Activated B cell treated with CpG ODN at 0.5 μM for 24 hours (primary cell): ENCODE data around the gene DNAH11. TPM values are rescaled to one million over a fixed set of nuclear protein-coding genes. Genes with fewer than 3 reads are reported as not detected.

Experiments
- ATAC-seq: fragments of 200-7000 bp; cut with Tn5 transposase; one replicate; pipeline ENCODE4 v1.10.0; 2021; ENCODE audit warnings: low read depth, mild to moderate bottlenecking, moderate library complexity
- CTCF ChIA-PET: fragments of 350-600 bp; sonication (Branson Sonifier 250); formaldehyde crosslinking; loops from one replicate; lab custom pipeline; 2021; ENCODE audit warnings: antibody characterized with exemption; lab: Charles Lee
- POLR2A ChIA-PET: fragments of 350-600 bp; sonication (Branson Sonifier 250); formaldehyde crosslinking; loops from one replicate; lab custom pipeline; 2021; ENCODE audit warnings: antibody characterized with exemption; lab: Charles Lee
- DNase-seq: peaks from one replicate; pipeline ENCODE4 v3.0.0; 2022
- H3K27ac Mint-ChIP-seq: one replicate; pipeline ENCODE4 v1.8.0; 2020; ENCODE audit warnings: mixed read lengths
- H3K27me3 Mint-ChIP-seq: one replicate; pipeline ENCODE4 v1.8.0; 2021; ENCODE audit warnings: mixed read lengths
- H3K36me3 Mint-ChIP-seq: one replicate; pipeline ENCODE4 v1.8.0; 2021; ENCODE audit warnings: low read depth, mixed read lengths
- H3K4me1 Mint-ChIP-seq: one replicate; pipeline ENCODE4 v1.8.0; 2021; ENCODE audit warnings: mixed read lengths
- H3K4me3 Mint-ChIP-seq: one replicate; pipeline ENCODE4 v1.8.0; 2020; ENCODE audit warnings: mild to moderate bottlenecking, mixed read lengths
- H3K9me3 Mint-ChIP-seq: one replicate; pipeline ENCODE4 v1.8.0; 2020; ENCODE audit warnings: mixed read lengths
- intact Hi-C: fragments of 100-400 bp; cut with micrococcal nuclease; formaldehyde crosslinking; loops from one replicate; pipeline ENCODE4 v1.15.1; 2024
- total RNA-seq: library from RNA; stranded (reverse); gene quantifications from 2 replicates; pipeline ENCODE4 v1.2.3, GENCODE V29; 2022
- TF ChIP-seq, protein P1 (sequence below): fragments of 200-600 bp; IDR thresholded peaks from one replicate; pipeline ENCODE4 v1.8.0; 2022; ENCODE audit warnings: antibody characterized with exemption, mild to moderate bottlenecking

DNAH11 gene
- total RNA-seq, 1 donor from 2014 or later: not detected

DNA sequence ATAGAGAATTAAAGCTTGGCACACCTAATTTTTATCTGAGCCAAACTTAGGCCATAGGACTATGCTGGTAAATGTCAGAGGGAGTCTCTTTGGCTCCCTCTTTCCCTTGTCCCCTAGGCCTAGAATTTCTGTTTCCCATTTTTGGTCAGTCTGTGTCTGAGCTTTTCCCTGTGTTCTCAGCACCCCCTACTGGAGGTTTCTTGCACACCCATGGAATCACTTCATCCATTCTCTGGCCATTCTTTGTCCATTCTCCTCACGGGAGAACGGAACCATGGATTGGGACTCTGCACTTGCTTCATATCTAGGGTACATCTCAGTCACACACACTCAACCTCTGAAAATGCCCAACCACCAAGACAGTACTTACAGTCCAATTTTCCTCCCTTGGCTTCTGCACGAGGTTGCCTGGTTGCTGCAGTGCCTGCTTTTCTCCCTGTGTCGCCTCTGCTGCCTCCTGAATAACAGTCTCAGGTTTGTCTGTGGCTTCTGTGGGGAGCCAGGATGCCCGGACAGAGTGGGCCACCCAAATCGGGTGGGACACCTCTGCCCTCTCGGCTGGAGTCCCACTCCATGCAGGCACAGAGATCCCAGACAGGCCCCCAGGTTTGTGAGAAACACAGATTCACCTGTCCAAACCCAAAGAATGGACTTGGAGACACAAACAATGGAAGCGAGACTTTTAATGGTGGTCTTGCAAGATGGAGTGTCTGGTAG lies 35.1 kb upstream of the DNAH11 start:
- TF ChIP-seq, protein P1, sequence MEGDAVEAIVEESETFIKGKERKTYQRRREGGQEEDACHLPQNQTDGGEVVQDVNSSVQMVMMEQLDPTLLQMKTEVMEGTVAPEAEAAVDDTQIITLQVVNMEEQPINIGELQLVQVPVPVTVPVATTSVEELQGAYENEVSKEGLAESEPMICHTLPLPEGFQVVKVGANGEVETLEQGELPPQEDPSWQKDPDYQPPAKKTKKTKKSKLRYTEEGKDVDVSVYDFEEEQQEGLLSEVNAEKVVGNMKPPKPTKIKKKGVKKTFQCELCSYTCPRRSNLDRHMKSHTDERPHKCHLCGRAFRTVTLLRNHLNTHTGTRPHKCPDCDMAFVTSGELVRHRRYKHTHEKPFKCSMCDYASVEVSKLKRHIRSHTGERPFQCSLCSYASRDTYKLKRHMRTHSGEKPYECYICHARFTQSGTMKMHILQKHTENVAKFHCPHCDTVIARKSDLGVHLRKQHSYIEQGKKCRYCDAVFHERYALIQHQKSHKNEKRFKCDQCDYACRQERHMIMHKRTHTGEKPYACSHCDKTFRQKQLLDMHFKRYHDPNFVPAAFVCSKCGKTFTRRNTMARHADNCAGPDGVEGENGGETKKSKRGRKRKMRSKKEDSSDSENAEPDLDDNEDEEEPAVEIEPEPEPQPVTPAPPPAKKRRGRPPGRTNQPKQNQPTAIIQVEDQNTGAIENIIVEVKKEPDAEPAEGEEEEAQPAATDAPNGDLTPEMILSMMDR: no peak
- Mint-ChIP-seq H3K4me3 (no peak overlapping the region), H3K4me1 (no peaks in the 10 kb centered on the region), H3K27me3 (no peaks in the 10 kb centered on the region), H3K36me3 (peaks cover 79% of the 10 kb centered on the region), H3K9me3 (no peaks in the 10 kb centered on the region), H3K27ac (no peak overlapping the region)
- DNase-seq: no peak
- ATAC-seq: no peak
- CTCF ChIA-PET: interaction anchor here (0.6 to 4.0 kb wide), 3 partner anchors 245 to 495 kb away, joined by 5 to 30 read pairs (median 27); no protein-coding TSS in a partner anchor
- POLR2A ChIA-PET: interaction anchor here (0.7 kb wide), 1 partner anchor 233 kb away, joined by 12 read pairs; no protein-coding TSS in a partner anchor
- intact Hi-C loops: loop anchor here (1.0 to 10.0 kb wide), 6 partner anchors 246 to 909 kb away; no protein-coding TSS in a partner anchor

DNA sequence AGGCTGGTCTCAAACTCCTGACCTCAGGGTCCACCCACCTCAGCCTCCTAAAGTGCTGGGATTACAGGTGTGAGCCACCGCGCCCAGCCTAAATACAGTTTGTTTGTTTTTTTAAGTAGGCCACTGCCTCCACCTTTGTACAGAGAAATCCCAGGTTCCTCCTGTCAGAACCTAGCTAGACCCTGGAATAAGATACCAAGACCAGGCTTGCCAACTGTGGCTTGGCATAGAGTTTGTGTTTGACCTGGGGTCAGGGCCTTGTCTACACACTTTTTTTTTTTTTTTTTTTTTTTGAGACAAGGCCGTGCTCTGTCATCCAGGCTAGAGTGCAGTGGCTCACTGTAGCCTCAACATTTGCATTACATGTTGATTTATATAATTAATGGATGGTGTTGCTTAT lies 34.3 kb upstream of the DNAH11 start:
- Mint-ChIP-seq H3K27ac (no peak overlapping the region), H3K4me1 (no peaks in the 10 kb centered on the region), H3K36me3 (peaks cover 75% of the 10 kb centered on the region), H3K4me3 (no peak overlapping the region), H3K9me3 (no peaks in the 10 kb centered on the region), H3K27me3 (no peaks in the 10 kb centered on the region)
- DNase-seq: no peak
- TF ChIP-seq, protein P1: no peak
- no peak for ATAC-seq
- POLR2A ChIA-PET: interaction anchor here (0.7 kb wide), 1 partner anchor 233 kb away, joined by 12 read pairs; no protein-coding TSS in a partner anchor
- CTCF ChIA-PET: interaction anchor here (2.5 to 4.0 kb wide), 2 partner anchors 246 to 253 kb away, joined by 27 to 30 read pairs; no protein-coding TSS in a partner anchor
- intact Hi-C loops: loop anchor here (5.0 to 10.0 kb wide), 3 partner anchors 386 to 734 kb away; no protein-coding TSS in a partner anchor

DNA sequence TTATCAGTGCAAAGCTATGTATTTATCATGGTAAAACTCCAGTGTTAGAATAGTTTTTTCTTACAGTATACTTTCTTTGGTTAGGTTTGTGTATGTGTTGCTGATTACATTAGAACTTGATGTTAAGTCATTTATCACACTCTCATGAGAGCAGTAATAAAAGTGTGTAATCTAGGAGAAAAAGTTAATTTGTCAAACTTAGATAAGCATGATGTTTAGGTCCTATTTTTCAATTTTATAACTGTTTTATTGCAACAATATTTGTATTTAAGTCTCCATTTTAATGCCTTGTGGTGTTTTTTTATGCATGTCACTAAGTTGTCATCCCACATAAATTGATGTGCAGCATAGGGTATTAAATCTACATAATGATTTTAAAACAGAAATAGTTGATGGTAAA lies 28.8 kb upstream of the DNAH11 start:
- H3K4me1 Mint-ChIP-seq: no peaks in the 10 kb centered on the region
- no peak overlapping the region for H3K27ac Mint-ChIP-seq
- H3K4me3 Mint-ChIP-seq: no peak overlapping the region
- TF ChIP-seq, protein P1: no peak
- no peak for ATAC-seq
- ChIA-PET POLR2A (no interaction called here), CTCF (no interaction called here)
- no peak for DNase-seq
- no peaks in the 10 kb centered on the region for H3K27me3 Mint-ChIP-seq
- intact Hi-C loops: no loop called here
- peaks cover 30% of the 10 kb centered on the region for H3K36me3 Mint-ChIP-seq
- no peaks in the 10 kb centered on the region for H3K9me3 Mint-ChIP-seq

DNA sequence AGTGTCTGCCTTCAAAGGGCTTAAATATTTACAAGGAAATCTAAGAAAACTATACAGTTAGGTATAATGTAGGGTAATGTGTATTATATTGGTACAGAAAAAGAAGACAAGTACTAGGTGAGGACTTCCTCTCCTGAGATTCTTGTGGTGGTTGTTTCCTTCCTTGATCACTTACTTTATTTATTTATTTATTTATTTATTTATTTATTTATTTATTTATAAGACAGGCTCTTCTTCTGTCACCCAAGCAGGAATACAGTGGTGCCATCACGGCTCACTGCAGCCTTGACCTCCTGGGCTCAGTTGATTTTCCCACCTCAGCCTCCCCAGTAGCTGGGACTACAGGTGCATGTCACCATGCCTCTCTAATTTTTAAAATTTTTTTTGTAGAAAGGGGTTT lies 18.2 kb upstream of the DNAH11 start:
- H3K27ac Mint-ChIP-seq: no peak overlapping the region
- TF ChIP-seq, protein P1: no peak
- H3K36me3 Mint-ChIP-seq: no peaks in the 10 kb centered on the region

DNA sequence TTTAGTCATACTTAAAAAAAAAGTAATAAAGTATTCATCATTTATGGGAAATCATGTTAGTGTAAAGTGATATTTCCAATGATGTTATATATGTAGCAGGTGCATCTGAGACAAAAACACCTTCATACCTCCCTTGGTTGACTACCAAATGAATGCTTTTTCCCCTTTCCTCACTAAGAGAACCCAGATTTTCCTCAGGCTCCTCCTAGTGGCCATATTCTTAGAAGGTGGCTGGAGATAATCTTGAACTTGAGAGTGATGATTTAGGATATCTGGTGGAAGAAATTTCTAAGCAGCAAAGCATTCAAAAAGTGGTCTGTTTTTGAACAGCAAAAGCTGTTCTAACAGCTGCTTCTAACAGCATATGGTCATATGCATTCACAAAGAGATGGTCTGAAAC lies 16.8 kb upstream of the DNAH11 start:
- POLR2A ChIA-PET: no interaction called here
- Mint-ChIP-seq H3K9me3 (peaks cover 3% of the 10 kb centered on the region), H3K4me3 (no peak overlapping the region), H3K36me3 (no peaks in the 10 kb centered on the region), H3K4me1 (no peaks in the 10 kb centered on the region), H3K27ac (no peak overlapping the region), H3K27me3 (no peaks in the 10 kb centered on the region)
- intact Hi-C loops: loop anchor here (1.0 kb wide), 3 partner anchors 265 to 475 kb away; no protein-coding TSS in a partner anchor
- TF ChIP-seq, protein P1: no peak
- CTCF ChIA-PET: interaction anchor here (1.2 to 1.5 kb wide), 2 partner anchors 269 to 272 kb away, joined by 3 to 5 read pairs; no protein-coding TSS in a partner anchor
- DNase-seq (no peak), ATAC-seq (no peak)

More for the DNA sequence above, 18.2 kb upstream of the DNAH11 start:
- no peak for DNase-seq
- H3K27me3 Mint-ChIP-seq: no peaks in the 10 kb centered on the region
- H3K4me1 Mint-ChIP-seq: no peaks in the 10 kb centered on the region
- H3K9me3 Mint-ChIP-seq: peaks cover 3% of the 10 kb centered on the region
- no peak for ATAC-seq
- ChIA-PET CTCF (no interaction called here), POLR2A (no interaction called here)
- no peak overlapping the region for H3K4me3 Mint-ChIP-seq
- intact Hi-C loops: no loop called here
